ENCODE data around the gene ARHGAP8. TPM values are rescaled to one million over a fixed set of nuclear protein-coding genes. Genes with fewer than 3 reads are reported as not detected.

ARHGAP8 gene
- total RNA-seq, 1 donor from 2014 or later = 38.1 TPM

DNA sequence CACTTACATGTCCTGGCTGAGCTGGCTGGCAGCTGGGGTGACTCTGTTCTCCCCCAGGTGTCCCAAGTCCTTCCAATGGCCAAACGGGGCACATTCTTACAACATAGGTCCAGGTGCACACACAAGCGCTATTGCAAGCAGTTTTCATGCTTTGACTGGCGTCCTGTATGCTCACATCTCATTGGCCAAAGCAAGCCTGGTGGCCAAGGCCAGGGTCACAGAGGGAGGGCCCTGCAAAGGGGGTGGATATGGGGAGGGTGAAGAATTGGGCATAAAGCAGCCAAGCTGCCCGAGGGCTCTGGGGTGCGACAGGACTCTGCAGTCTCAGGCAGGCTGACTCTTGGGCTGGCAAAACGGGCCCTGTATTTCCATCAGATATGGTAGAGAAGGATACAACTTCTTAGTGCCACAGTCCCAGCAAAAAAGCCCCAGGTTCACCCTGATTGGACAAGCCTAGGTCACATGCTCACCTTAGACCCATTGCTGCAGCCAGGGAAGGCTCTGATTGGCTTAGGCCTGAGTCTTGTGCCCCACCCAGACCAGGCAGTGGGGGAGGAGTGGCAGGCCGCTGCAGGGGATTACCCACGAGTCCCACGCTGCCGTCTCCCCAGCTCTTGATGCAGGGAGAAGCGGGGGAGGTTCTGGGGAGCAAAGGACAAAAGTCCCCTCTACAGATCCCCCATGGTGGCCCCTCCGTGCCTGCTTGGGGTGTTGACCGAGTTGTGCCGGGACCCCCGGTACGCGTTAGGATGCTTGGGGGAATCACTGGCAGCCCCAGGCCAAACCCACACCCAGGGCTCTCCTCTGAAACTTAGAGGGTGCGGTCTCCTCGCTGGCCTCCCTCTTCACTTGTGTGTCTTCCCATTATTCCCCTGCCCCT is 110.8 kb downstream of the ARHGAP8 start:
- no peak for DNase-seq (ENCODE audit: low read depth)
- TF ChIP-seq, protein P1, sequence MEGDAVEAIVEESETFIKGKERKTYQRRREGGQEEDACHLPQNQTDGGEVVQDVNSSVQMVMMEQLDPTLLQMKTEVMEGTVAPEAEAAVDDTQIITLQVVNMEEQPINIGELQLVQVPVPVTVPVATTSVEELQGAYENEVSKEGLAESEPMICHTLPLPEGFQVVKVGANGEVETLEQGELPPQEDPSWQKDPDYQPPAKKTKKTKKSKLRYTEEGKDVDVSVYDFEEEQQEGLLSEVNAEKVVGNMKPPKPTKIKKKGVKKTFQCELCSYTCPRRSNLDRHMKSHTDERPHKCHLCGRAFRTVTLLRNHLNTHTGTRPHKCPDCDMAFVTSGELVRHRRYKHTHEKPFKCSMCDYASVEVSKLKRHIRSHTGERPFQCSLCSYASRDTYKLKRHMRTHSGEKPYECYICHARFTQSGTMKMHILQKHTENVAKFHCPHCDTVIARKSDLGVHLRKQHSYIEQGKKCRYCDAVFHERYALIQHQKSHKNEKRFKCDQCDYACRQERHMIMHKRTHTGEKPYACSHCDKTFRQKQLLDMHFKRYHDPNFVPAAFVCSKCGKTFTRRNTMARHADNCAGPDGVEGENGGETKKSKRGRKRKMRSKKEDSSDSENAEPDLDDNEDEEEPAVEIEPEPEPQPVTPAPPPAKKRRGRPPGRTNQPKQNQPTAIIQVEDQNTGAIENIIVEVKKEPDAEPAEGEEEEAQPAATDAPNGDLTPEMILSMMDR (conservative IDR thresholded peaks at IDR 0.05; ENCODE audit: low read depth, low read length) = no peak
- no peak overlapping the region for H3K4me3 ChIP-seq (ENCODE audit: low read depth, low read length)

DNA sequence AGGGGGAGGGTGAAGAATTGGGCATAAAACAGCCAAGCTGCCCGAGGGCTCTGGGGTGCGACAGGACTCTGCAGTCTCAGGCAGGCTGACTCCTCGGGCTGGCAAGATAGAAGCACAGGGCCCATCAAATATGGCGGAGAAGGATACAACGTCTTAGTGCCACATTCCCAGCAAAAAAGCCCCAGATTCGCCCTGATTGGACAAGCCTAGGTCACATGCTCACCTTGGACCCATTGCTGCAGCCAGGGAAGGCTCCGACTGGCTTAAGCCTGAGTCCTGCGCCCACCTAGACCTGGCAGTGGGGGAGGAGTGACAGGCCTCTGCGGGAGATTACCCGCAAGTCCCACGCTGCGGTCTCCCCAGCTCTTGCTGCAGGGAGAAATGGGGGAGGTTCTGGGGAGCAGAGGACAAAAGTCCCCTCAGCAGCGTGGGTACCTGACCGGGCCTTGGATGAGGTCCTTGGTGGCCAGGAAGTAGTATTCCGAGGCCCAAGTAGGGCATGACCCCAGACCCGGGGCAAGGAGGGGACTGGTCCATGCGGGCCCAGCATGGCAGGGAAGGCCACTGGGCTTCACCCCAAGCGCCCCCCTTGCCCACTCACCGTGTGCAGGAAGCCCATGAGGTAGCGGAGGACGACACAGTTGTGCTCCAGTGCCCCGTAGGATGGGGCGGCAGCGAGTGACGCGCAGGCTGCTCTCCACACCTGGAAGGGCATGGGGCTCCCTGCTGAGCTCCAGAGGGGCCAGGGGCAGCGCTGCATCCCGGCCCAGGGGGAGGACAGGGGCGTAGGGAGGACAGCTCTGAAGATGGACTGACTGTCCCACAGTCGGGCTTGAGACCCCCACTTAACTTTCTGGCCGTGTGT is 113.0 kb downstream of the ARHGAP8 start:
- no peak overlapping the region for H3K4me3 ChIP-seq (ENCODE audit: low read depth, low read length)
- no peak for DNase-seq (ENCODE audit: low read depth)
- TF ChIP-seq, protein P1 (conservative IDR thresholded peaks at IDR 0.05; ENCODE audit: low read depth, low read length) = no peak

DNA sequence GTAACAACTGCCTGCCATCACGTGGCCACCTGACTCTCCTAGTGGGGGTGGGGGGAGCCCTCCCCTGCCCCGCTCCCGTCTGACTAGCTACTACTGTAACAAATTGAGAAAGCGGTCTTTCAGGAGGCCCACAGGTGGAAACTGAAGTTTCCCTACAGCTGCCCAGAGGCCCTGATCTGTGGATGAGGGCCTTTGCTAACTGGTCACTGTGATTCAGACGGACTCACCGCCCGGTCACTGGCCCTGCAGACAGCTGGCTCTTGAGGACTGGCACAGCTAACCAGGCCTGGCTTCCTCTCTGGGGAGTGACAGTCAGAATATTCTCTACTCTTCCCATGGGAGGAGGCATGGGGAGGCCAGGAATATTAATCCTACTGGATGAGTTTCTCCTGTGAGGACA is 116.8 kb downstream of the ARHGAP8 start:
- TF ChIP-seq, protein P1 (conservative IDR thresholded peaks at IDR 0.05; ENCODE audit: low read depth, low read length) = no peak
- no peak overlapping the region for H3K4me3 ChIP-seq (ENCODE audit: low read depth, low read length)
- DNase-seq (ENCODE audit: low read depth) = no peak

DNA sequence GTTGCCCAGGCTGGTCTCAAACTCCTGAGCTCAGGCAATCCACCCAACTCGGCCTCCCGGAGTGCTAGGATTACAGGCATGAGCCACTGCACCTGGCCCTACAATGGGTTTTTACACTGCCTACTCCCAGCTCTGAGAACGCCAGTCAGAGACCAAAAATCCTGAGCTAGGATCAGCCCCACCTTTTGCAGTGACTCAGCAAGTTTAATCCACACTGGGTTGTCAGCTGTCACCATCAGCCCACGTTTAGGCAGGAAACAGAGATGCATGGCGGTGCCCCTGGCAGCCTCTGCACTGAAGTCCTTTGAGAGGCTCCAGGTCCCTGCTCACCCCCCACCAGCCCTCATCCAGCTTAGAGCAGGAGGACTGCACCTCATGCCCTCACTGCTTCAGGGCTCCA is 117.6 kb downstream of the ARHGAP8 start:
- TF ChIP-seq, protein P1 (conservative IDR thresholded peaks at IDR 0.05; ENCODE audit: low read depth, low read length) = no peak
- DNase-seq (ENCODE audit: low read depth) = no peak

DNA sequence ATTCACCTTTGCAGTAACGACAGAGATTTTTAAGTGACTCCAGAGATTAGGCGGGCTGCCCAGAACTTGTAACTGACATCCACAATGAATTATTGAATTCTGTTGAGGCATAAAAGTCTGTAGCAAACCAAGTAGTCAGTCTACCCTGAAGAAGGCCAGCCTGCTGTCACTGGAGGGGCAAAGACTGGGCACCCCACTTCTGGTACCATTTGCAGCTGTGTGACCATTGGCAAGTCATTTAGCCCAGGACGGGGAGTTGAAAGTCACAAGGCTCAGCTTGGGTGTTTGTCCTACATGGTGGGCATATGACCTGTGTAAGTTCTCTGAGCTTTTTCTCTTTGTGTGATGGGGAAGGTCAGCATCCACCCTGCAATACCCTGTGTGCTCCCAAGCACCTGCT is 119.4 kb downstream of the ARHGAP8 start:
- H3K4me3 ChIP-seq (ENCODE audit: low read depth, low read length) = no peak overlapping the region
- TF ChIP-seq, protein P1 (conservative IDR thresholded peaks at IDR 0.05; ENCODE audit: low read depth, low read length) = no peak
- DNase-seq (ENCODE audit: low read depth) = no peak

More for the DNA sequence above, 117.6 kb downstream of the ARHGAP8 start:
- no peak overlapping the region for H3K4me3 ChIP-seq (ENCODE audit: low read depth, low read length)

DNA sequence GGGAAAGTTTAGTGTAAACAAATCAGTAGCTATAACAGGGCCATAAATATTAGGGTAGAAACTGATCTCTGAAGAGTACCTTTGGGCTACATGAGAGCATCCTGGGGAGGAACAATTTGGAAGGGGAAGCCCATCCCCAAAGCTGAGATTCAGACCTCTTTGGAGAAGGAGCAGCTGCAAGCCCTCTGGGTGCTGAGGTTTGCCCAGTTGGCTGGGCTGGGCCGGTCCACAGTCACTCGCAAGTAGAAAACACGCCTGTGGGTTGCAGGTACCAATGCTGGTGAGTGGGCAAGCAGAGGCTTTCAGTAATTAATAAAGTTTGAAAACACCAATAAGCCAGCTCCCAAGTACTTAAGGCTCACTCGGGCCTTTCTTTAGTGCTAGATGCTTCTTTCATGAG is 124.5 kb downstream of the ARHGAP8 start:
- DNase-seq (ENCODE audit: low read depth) = no peak
- no peak overlapping the region for H3K4me3 ChIP-seq (ENCODE audit: low read depth, low read length)
- TF ChIP-seq, protein P1 (conservative IDR thresholded peaks at IDR 0.05; ENCODE audit: low read depth, low read length) = no peak

Data from epithelial cell of proximal tubule (primary cell).